ENCODE data around the gene MINDY2. TPM values are rescaled to one million over a fixed set of nuclear protein-coding genes. Genes with fewer than 3 reads are reported as not detected.

Gene MINDY2
- total and polyA plus RNA-seq, 2 of the 8 experiments (the other 6 are each of a cell fraction or from before 2014, with no cell fraction given) = 3.1 to 25.7 TPM

- TF ChIP-seq CHD7 (IDR thresholded peaks at IDR 0.05; ENCODE audit: insufficient replicate concordance, low read length) (no peak), SP1 (IDR thresholded peaks at IDR 0.05; ENCODE audit: low read depth, low read length) (no peak), ATF2 (IDR thresholded peaks at IDR 0.05; ENCODE audit: low read length) (no peak), SIRT6 (IDR thresholded peaks at IDR 0.05; ENCODE audit: low read length) (no peak), RXRA (IDR thresholded peaks at IDR 0.05; ENCODE audit: insufficient read depth, low read depth, low read length) (no peak), SIN3A (conservative IDR thresholded peaks at IDR 0.05 in 1 of 2, IDR thresholded peaks at IDR 0.05 in 1 of 2; ENCODE audit: low read depth in 1 of 2, low read length in 2 of 2) (no peak), CREB1 (IDR thresholded peaks at IDR 0.05) (no peak), PHF8 (conservative IDR thresholded peaks at IDR 0.05; ENCODE audit: low read depth, low read length) (no peak), ATF3 (IDR thresholded peaks at IDR 0.05; ENCODE audit: insufficient read depth, low read depth, low read length) (no peak), NRF1 (IDR thresholded peaks at IDR 0.05; ENCODE audit: low read depth, low read length) (no peak)
Observed at GRCh38 chr15:58741032-58741431, 30.1 kb upstream of the MINDY2 start (continued).

Data from H1 (cell line).